Upper lobe of right lung (tissue), 1 donor: ENCODE data around the gene AGBL3. TPM values are rescaled to one million over a fixed set of nuclear protein-coding genes. Genes with fewer than 3 reads are reported as not detected.
A peak's percentile ranks its signal among the peaks of the same experiment; 100 is the strongest.

ENCODE experiments used
- ATAC-seq: fragments of 200-7000 bp; cut with Tn5 transposase; one replicate; pipeline ENCODE4 v1.9.1; 2020; ENCODE audit warnings: mild to moderate bottlenecking, moderate library complexity
- DNase-seq: peaks from one replicate; pipeline ENCODE4 v3.0.0-alpha.2; 2020
- H3K27ac ChIP-seq: fragments of 200-600 bp; one replicate; pipeline ENCODE4 v1.8.0; 2022
- H3K27me3 ChIP-seq: fragments of 200-600 bp; one replicate; pipeline ENCODE4 v1.8.0; 2022; ENCODE audit warnings: mild to moderate bottlenecking
- H3K36me3 ChIP-seq: fragments of 200-600 bp; one replicate; pipeline ENCODE4 v1.8.0; 2022
- H3K4me1 ChIP-seq: fragments of 200-600 bp; one replicate; pipeline ENCODE4 v1.8.0; 2022
- H3K4me3 ChIP-seq: fragments of 200-600 bp; one replicate; pipeline ENCODE4 v1.8.0; 2022; ENCODE audit warnings: mild to moderate bottlenecking
- H3K9me3 ChIP-seq: fragments of 200-600 bp; one replicate; pipeline ENCODE4 v1.8.0; 2022
- intact Hi-C: fragments of 100-400 bp; cut with DNase I; formaldehyde crosslinking; loops from one replicate; pipeline ENCODE4 v1.11.0; 2022
- total RNA-seq: library from RNA; stranded (reverse); fragmentation: NEBNext Ultra II Directional; extraction: Animal tissue kit (Norgen Biotek cat#: 25700); gene quantifications from one replicate; pipeline ENCODE4 v1.2.1, GENCODE V29; 2021
- TF ChIP-seq, protein P1 (sequence below): fragments of 200-600 bp; IDR thresholded peaks from one replicate; pipeline ENCODE4 v1.8.0; 2022; ENCODE audit warnings: antibody characterized with exemption
- donor health status: DM: no; HTN: yes; CAD: no; lungs with severe emphysema.

The AGBL3 gene
- total RNA-seq, 1 donor from 2014 or later: 3.9 TPM

DNA sequence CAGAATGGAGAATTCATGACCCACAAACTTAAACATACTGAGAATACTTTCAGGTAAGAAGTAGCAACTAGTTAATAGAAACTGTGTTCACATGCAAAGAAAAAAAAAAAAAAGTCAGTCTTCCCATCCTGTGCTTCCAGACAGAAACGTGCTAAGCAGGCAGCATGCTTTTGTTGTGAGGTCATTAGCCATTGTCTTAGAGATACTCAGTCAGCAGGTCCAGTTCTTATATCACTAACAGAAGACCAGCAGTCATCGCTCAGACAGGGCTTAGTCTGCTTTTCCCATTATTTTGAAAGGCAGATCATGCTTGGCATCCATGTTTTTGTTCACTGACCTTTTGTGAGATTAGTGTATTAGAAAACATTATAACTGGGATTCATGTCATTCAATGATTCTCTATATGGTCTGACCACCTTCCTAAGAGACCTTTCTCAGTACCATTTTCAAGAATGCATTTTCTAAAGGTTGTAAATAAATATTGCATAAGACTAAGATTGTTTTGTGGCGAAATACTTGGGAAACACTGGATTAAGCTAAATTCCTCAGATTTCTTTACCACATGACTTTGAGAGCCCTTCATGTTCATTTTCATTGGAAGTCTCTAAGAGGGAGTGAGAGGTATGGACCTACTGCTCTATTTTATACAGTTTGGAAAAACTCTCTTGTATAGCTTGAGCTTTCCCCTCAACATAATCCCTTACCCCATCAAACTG is 45.0 kb upstream of the AGBL3 start:
- ATAC-seq (no peak), DNase-seq (no peak)
- Histone ChIP-seq H3K27me3 (no peaks in the 10 kb centered on the region), H3K9me3 (no peaks in the 10 kb centered on the region), H3K36me3 (no peaks in the 10 kb centered on the region), H3K4me1 (peaks cover 3% of the 10 kb centered on the region), H3K27ac (no peak overlapping the region), H3K4me3 (no peak overlapping the region)
- intact Hi-C loops: no loop called here
- TF ChIP-seq, protein P1, sequence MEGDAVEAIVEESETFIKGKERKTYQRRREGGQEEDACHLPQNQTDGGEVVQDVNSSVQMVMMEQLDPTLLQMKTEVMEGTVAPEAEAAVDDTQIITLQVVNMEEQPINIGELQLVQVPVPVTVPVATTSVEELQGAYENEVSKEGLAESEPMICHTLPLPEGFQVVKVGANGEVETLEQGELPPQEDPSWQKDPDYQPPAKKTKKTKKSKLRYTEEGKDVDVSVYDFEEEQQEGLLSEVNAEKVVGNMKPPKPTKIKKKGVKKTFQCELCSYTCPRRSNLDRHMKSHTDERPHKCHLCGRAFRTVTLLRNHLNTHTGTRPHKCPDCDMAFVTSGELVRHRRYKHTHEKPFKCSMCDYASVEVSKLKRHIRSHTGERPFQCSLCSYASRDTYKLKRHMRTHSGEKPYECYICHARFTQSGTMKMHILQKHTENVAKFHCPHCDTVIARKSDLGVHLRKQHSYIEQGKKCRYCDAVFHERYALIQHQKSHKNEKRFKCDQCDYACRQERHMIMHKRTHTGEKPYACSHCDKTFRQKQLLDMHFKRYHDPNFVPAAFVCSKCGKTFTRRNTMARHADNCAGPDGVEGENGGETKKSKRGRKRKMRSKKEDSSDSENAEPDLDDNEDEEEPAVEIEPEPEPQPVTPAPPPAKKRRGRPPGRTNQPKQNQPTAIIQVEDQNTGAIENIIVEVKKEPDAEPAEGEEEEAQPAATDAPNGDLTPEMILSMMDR: no peak

DNA sequence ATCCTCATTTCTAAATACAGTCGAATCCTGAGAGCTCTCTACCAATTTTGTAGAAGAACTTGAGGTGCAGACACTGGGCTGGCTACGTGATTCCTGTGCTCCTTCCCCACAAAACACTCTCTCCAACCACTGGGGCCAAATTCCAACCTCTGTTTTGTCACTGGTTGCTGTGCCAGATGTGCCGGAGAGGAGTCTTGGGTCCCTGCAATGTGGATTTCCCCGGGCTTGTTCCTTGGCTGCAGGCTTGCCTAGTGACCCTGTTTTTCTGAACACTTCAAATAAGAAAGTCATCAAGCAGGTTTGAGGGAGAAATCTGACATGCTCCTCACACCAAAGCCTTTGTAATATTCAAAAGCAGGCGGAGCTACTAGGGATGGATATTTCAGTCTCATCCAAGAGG is 44.4 kb upstream of the AGBL3 start:
- TF ChIP-seq, protein P1: no peak
- Histone ChIP-seq H3K27me3 (no peaks in the 10 kb centered on the region), H3K4me3 (no peak overlapping the region), H3K9me3 (no peaks in the 10 kb centered on the region), H3K36me3 (peaks cover 4% of the 10 kb centered on the region), H3K4me1 (peaks cover 3% of the 10 kb centered on the region), H3K27ac (no peak overlapping the region)
- DNase-seq (peak; percentile 52), ATAC-seq (no peak)
- intact Hi-C loops: no loop called here

DNA sequence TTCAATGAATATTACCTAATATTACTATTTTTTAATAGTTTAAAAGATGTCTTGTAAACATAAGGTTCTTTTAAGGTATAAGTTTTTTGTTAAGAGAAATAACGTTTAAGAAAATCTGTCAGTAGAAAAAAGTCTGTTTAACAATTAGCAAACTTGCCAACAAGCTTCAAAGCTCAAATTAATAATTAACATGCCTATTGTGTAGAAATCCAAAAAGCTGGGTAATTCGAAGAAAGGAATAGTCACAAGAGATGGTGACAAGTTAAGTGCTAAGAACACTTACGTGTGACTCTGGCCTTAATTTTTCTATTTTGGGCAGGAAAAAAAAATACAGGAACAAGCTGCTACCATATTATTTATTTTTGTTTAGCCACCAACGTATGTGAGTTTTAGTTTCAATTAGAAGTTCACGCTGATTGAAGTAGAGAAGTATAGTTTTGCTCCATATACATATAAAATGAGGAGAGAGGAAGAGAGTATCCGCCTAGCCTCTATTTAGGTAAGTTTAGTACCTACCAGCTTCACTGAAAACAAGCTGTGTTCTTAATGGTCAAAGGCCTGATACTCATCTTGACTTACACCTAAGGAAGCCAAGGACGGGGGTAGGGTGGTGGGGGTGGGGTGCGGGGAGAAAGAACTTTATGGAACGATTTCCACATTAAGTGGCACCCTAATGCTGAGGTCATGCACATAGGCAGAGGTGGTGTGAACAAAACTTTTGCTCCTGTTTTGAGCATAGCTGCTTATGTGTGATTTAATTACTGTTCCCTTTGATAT is 43.4 kb upstream of the AGBL3 start:
- no peak overlapping the region for H3K4me3 ChIP-seq

DNA sequence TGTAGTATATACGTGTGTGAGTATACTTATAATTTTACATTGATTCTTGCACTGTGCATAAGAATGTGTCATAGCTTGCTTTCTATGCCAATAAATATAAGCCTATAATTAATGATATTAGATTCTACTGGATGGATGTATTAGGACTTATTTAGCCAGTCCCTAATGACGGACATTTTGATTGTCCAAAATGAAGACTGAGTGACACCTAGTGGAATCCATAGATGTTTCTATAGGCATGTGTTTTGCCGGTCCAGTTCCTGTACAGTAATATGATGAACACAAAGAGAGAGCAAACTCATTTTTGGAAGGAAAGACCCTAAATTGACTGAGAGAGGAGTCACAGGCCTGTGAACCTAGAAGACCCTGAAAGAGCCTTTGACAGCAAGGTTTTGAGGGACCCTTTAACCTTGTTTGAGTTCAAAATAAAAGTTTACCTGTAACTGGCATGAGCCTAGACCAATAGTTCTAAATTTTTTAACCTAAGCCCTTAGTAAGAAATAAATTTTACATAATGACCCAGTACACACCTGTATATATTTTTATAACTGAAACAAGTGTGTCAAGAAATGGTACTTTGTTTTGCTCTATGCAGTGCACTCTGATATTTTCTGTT is 42.4 kb upstream of the AGBL3 start:
- intact Hi-C loops: no loop called here
- Histone ChIP-seq H3K9me3 (no peaks in the 10 kb centered on the region), H3K4me1 (peaks cover 3% of the 10 kb centered on the region), H3K27ac (no peak overlapping the region), H3K4me3 (no peak overlapping the region), H3K36me3 (peaks cover 14% of the 10 kb centered on the region), H3K27me3 (no peaks in the 10 kb centered on the region)
- no peak for DNase-seq
- ATAC-seq: peak; percentile 48
- TF ChIP-seq, protein P1: peak; percentile 29

More for the DNA sequence above, 43.4 kb upstream of the AGBL3 start:
- no peaks in the 10 kb centered on the region for H3K27me3 ChIP-seq
- no peaks in the 10 kb centered on the region for H3K9me3 ChIP-seq
- peaks cover 13% of the 10 kb centered on the region for H3K36me3 ChIP-seq
- TF ChIP-seq, protein P1: no peak
- DNase-seq (no peak), ATAC-seq (no peak)
- H3K27ac ChIP-seq: no peak overlapping the region
- intact Hi-C loops: no loop called here
- peaks cover 3% of the 10 kb centered on the region for H3K4me1 ChIP-seq

DNA sequence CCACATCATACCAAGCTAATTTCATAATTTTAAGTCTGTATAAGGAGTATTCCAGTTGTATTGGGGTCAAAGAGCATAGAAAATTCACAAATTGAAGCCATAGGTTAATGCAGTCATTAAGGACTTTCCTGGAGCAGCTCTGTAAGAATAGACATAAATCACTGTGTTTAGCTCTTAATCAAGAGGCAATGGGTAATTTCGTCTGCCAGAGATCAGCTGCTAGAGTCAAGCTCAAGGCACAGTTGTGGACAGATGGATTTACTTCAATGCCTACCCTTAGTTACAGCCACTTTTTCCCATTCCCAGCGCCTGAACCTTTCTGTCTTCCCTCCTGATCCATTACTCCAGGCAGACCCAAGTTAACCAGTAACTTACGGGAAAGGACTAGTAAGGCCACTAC is 40.6 kb upstream of the AGBL3 start:
- H3K27ac ChIP-seq: no peak overlapping the region
- intact Hi-C loops: no loop called here
- DNase-seq: no peak
- no peaks in the 10 kb centered on the region for H3K27me3 ChIP-seq
- H3K36me3 ChIP-seq: peaks cover 22% of the 10 kb centered on the region
- ATAC-seq: no peak
- TF ChIP-seq, protein P1: no peak
- H3K4me1 ChIP-seq: peaks cover 3% of the 10 kb centered on the region
- H3K4me3 ChIP-seq: no peak overlapping the region
- no peaks in the 10 kb centered on the region for H3K9me3 ChIP-seq
